ENCODE measurements around the gene RPE65. TPM values are rescaled to one million over a fixed set of nuclear protein-coding genes. Genes with fewer than 3 reads are reported as not detected.
A peak's percentile ranks its signal among the peaks of the same experiment; 100 is the strongest.

RPE65 gene
- total and polyA plus RNA-seq, 2 of the 4 experiments (the other 2 are of a cell fraction) = under 0.01 TPM; not detected in 1

GRCh38 chr1:68384872-68385411, 64.8 kb downstream of the RPE65 start:
- no peaks in the 10 kb centered on the region for H3K9me3 ChIP-seq (ENCODE audit: control insufficient read depth, insufficient read depth, low read length)
- dilution Hi-C loops (cut with HindIII; ENCODE audit: low sequenced_read_pairs, unreplicated experiment) = no loop called here
- H4K8ac ChIP-seq (ENCODE audit: low read depth in 2 of 2, low read length in 2 of 2) = peak overlapping the region; percentile 2 to 58; a peak in 2 of 4 replicates
- H3K4ac ChIP-seq (ENCODE audit: low read depth, low read length) = peak overlapping the region; percentile 70
- no CpG with 5 or more reads among the region's 2 CpGs for WGBS, 2 experiments (ENCODE audit: extremely low coverage in 2 of 2, insufficient read length in 1 of 2)
- H3K23ac ChIP-seq (ENCODE audit: low read depth, low read length) = peak overlapping the region; percentile 44; the same call in 1 of the 2 replicates
- TF ChIP-seq CTCF (conservative IDR thresholded peaks at IDR 0.05; ENCODE audit: low read depth, low read length) = 0 out of 2 replicates have a peak, but pooled peaks have one; percentile 0
- peak; percentile 24; the same call in 1 of the 2 replicates for TF ChIP-seq CEBPB (IDR thresholded peaks at IDR 0.05; ENCODE audit: low read depth, low read length)
- no peak for TF ChIP-seq RFX5 (IDR thresholded peaks at IDR 0.05; ENCODE audit: low read depth, low read length)
- TF ChIP-seq SMC3 (IDR thresholded peaks at IDR 0.05; ENCODE audit: low read depth, low read length) = no peak
- peak; percentile 22 for TF ChIP-seq RCOR1 (IDR thresholded peaks at IDR 0.05; ENCODE audit: insufficient replicate concordance, low read length)
- TF ChIP-seq BHLHE40 (IDR thresholded peaks at IDR 0.05; ENCODE audit: low read depth, low read length) = peak; percentile 3; the same call in 1 of the 2 replicates
- TF ChIP-seq CHD1 (IDR thresholded peaks at IDR 0.05; ENCODE audit: low read depth, low read length) = no peak
- peak overlapping the region; percentile 30; the same call in 1 of the 2 replicates for H3K18ac ChIP-seq (ENCODE audit: low read depth, low read length)
- H2AFZ ChIP-seq (replicated peaks; ENCODE audit: low read length, poor library complexity) = no peak overlapping the region
- BruUV-seq (replicated peaks) = no TSS peak
- in situ Hi-C loops (cut with MboI; ENCODE audit: low sequenced_read_pairs) = no loop called here
- peak overlapping the region; percentile 7; the same call in 1 of the 3 replicates for H2BK15ac ChIP-seq (ENCODE audit: low read depth, low read length)
- no peaks in the 10 kb centered on the region for H3K79me1 ChIP-seq (ENCODE audit: low read depth in 1 of 2, low read length in 2 of 2)
- peak overlapping the region; percentile 20 for H3K27ac ChIP-seq (ENCODE audit: insufficient read depth, low read length)
- H2BK120ac ChIP-seq (ENCODE audit: low read depth, low read length) = peak overlapping the region; percentile 75
- no peak overlapping the region for H2AK9ac ChIP-seq (replicated peaks; ENCODE audit: low read depth, low read length, poor library complexity)
- H3K9ac ChIP-seq (ENCODE audit: low read depth, low read length) = no peak overlapping the region
- no peaks in the 10 kb centered on the region for H4K20me1 ChIP-seq (ENCODE audit: insufficient read depth, low read length)
- H3K27me3 ChIP-seq (ENCODE audit: control insufficient read depth, insufficient read depth, low read length) = no peaks in the 10 kb centered on the region
- H4K91ac ChIP-seq (ENCODE audit: insufficient read depth, low read depth, low read length) = peak overlapping the region; percentile 36
- peak overlapping the region; percentile 88 for H2BK20ac ChIP-seq (ENCODE audit: low read depth, low read length)
- POLR2A ChIA-PET (ENCODE audit: unreplicated experiment) = no interaction called here
- H3K56ac ChIP-seq (ENCODE audit: extremely low read depth, insufficient read depth, low read length) = no peak overlapping the region; the same call in 1 of the 2 replicates
- intact Hi-C loops (cut with micrococcal nuclease) = loop anchor here (1.0 to 2.0 kb wide), 2 partner anchors 58 to 153 kb away; partner anchors contain the start of gene WLS
- peaks cover 7% of the 10 kb centered on the region; the same call in 1 of the 2 replicates for H3K4me1 ChIP-seq (ENCODE audit: control insufficient read depth, insufficient read depth, low read length)
- DNase-seq (peak; percentile 90), ATAC-seq (ENCODE audit: low read depth) (peak; percentile 63)
- no peaks in the 10 kb centered on the region for H3K36me3 ChIP-seq (ENCODE audit: control insufficient read depth, insufficient read depth, low read length)
- no peak overlapping the region for H3K4me3 ChIP-seq (ENCODE audit: insufficient read depth, low read depth, low read length)
- H2BK5ac ChIP-seq (ENCODE audit: low read depth, low read length, poor library complexity, severe bottlenecking) = peak overlapping the region; percentile 91
- H3K9me1 ChIP-seq (ENCODE audit: insufficient read depth, low read length) = 0 out of 2 replicates have a peak, but pooled peaks cover 5% of the 10 kb centered on the region
- H3K4me2 ChIP-seq (ENCODE audit: low read depth, low read length) = peak overlapping the region; percentile 17; the same call in 1 of the 2 replicates
- H4K5ac ChIP-seq (ENCODE audit: low read depth, low read length) = peak overlapping the region; percentile 3; the same call in 1 of the 2 replicates
- H2AK5ac ChIP-seq (ENCODE audit: low read depth, low read length) = peak overlapping the region; percentile 38
- CTCF ChIA-PET = interaction anchor here (0.9 kb wide), 2 partner anchors 14 to 17 kb away, joined by 3 to 4 read pairs; no protein-coding TSS in a partner anchor
- peak overlapping the region; percentile 53 for H3K14ac ChIP-seq (replicated peaks; ENCODE audit: low read depth, low read length)

Data from IMR-90 (cell line).